SKM-1 (cell line): Measurements from ENCODE around the gene ELP6.

Experiments
- DNase-seq: peaks from one replicate; lab custom pipeline; 2025; ENCODE audit not compliant: unreplicated experiment; lab: John Stamatoyannopoulos, UW

ELP6 gene

GRCh38 chr3:47513125-47513929 is at the start of gene ELP6:
Gene ELP6 (minus strand): TSS chr3:47513712. CDS start chr3:47513590, 122 bp downstream.
- peak; percentile 93 for DNase-seq

DNA sequence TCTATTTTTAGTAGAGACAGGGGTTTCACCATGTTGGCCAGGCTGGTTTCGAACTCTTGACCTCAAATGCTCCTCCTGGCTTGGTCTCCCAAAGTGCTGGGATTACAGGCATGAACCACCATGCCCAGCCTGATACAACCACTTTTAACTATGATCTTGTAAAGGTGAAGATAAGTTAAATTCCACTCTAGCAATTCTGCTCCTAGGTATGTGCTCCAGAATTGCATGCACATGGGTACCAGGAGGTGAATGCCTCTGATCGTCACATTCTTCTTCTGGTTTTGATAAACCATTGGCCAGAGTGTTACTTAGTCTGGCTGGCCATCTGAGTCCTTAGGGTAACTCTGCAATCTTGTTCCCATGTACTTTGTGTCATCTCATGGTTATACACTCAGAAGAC is 42.8 kb upstream of the ELP6 start:
- no peak for DNase-seq

- no peak for DNase-seq
These were observed 40.8 kb upstream of the ELP6 start for GRCh38 chr3:47554335-47554734.

DNA sequence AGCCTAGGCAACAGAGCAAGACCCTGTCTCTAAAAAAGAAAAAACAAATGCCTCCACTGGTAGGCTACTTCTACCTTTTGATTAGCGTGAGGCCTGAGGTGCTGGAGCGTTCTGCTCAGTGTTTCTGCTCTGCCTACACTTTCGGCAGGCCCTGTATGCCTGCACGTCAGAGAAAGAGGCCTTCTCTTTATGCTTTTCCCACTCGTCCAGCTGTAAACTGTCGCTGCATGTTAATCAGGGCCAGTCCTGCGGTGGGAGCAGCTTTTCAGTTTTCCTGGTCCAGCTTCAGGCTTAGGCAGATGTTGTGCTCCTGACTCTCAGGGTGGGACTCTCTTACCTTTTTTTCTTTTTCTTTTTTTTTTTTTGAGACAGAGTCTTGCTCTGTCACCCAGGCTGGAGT is 39.9 kb upstream of the ELP6 start:
- no peak for DNase-seq

- DNase-seq, result no peak
These were observed 29.1 kb upstream of the ELP6 start for GRCh38 chr3:47542471-47543173.

DNA sequence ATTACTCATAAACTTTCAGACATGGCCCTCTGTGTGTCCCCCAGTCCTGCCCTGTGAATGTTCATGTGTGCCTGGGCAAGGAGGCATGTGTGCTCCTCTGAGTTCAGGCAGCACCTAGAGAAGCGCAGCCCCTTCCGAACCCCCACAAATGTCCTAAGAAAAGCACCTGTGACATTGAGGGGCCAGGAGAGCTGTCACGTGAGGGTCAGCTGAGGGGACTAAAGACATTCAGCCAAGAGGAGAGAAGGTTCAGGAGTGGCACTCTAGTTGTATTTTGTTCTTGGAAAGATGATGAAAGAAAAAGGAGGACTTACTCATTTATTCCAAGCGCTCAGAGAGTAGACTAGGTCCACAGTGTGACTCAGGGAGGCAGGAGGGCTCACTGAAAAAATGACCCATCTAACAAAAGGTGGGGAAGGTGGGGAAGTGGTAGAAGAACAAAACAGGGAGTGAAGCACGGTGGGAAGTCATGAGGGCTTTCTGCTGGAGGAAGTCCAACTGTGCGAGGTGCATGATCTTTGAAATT is 28.1 kb upstream of the ELP6 start:
- DNase-seq, result no peak

- DNase-seq, result no peak
These were observed 26.8 kb upstream of the ELP6 start for GRCh38 chr3:47540281-47540680.

- no peak for DNase-seq
These were observed 23.5 kb upstream of the ELP6 start for GRCh38 chr3:47536967-47537366.

DNA sequence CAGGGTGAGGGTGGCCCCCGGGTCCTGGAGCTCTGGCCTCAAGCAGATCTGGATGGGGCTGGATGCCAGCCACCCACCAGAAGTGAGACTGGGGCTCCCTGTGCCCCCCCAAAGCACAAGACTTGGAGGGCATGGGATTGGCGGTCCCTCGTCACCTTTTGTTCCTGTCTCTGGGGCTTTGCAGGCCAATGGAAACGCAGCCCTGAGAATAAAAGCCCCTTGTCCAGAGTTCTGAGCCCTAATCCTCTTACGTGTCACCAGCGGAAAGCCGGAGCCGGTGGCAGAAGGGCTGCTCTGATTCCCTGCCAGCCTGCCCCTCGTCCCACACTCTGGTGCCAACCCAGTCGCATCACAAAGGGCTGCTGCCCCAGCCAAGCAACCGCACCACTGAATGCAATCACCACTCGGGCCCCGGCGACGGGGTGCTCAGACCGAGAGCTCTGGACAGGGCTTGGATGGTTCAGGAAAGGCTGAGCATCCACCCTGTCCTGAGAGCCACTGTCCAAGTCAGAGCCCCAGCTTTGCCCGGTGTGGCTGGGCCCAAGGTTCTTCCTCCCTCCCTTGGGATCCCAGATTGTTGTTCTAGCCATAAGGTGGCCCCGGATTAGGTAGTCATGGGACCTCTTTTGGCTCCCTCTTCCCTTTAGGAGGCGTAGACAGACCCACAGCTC is 22.8 kb upstream of the ELP6 start:
- no peak for DNase-seq

DNA sequence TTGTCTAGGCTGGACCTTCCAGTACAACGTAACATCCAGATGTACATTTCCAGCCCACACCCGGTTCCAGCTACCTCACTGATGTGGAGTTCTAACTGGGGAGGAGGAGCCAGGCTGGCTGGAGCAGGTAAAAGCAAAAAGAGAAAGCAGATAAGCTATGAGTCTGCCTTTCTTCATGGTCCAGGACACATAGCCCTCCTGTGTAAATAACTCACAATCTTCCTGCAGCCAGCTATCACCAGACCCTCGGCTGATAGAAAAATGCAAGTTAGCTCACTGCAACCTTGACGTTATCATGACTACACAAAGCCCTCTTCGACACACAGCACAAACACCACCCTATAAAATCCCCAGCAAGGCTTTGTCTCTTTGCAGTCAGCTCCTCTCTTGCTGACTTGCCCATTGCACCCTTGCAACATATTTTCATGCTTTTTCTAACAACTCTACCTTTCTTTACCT is 20.5 kb upstream of the ELP6 start:
- no peak for DNase-seq

- DNase-seq, result no peak
These were observed 20.0 kb upstream of the ELP6 start for GRCh38 chr3:47533481-47533880.

DNA sequence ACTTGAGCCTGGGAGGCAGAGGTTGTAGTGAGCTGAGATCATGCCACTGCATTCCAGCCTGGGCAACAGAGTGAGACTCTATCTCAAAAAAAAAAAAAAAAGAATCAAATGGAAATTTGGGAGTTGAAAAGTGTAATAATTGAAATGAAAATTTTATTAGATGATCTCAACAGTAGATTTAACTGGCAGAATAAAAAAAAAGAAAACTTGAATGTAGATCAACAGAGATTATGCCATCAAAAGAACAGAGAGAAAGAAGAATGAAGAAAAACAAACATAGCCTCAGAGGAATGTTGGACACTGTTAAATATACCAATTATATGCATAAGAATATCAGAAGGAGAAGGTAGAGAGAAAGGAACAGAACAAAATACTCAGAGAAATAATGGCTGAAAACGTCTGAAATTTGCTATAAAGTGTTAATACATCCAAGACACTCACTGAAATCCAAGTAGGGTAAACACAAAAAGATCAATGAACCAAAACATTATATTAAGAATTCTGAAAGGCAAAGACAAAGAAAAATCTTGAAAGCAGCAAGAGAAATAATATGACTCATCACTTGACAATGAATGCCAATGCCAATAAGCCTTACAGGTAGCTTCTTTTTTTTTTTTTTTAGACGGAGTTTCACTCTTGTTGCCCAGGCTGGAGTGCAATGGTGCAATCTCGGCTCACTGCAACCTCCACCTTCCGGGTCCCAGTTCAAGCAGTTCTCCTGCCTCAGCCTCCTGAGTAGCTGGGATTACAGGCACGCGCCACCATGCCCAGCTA is 14.6 kb upstream of the ELP6 start:
- DNase-seq, result no peak

GRCh38 chr3:47525617-47526016 is 12.1 kb upstream of the ELP6 start:
- DNase-seq, result no peak

GRCh38 chr3:47523310-47524073 is 10.0 kb upstream of the ELP6 start:
- DNase-seq, result no peak

DNA sequence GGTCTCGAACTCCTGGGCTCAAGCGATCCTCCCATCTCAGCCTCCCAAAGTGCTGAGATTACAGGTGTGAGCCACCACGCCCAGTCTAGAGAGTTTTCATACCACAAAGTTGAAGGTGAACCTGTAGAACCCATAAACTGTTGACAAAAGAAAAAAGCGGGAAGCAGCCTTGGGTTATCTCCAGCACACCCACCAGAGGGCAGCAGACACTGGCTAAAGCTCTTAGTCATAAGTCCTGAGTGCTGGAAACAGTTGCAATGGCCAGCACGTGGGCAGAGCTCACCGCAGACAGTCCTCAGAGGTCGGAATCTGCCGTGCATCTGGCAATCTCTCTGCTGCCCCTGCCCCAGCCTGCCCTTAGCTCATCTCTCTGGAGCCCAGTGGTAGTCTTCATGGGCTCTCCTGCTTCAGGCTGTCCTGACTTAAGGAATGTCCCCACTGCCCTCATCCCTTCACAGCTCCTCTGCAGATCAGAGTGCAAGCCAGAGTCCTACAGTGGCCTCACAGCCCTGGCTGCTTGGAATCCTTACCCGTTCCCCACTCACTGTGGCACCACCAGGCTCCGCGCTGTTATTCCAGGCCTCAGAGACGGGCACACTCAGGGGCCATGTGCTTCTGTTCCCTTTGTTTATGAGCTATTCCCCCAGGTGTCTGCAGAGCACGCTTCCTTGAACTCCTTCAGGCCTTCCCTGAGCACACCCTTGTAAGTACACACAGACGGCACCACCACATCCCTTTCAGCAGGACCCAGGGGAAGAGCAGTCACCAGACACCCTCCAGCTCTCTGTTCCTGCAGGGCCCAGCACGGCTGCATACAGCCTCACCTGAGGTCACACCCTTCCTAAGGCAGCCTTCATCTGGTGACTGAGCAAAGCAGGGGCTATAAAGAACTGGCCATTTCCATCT is 8.8 kb upstream of the ELP6 start:
- DNase-seq, result peak; percentile 92

- no peak for DNase-seq
These were observed 7.2 kb upstream of the ELP6 start for GRCh38 chr3:47520756-47521155.

DNA sequence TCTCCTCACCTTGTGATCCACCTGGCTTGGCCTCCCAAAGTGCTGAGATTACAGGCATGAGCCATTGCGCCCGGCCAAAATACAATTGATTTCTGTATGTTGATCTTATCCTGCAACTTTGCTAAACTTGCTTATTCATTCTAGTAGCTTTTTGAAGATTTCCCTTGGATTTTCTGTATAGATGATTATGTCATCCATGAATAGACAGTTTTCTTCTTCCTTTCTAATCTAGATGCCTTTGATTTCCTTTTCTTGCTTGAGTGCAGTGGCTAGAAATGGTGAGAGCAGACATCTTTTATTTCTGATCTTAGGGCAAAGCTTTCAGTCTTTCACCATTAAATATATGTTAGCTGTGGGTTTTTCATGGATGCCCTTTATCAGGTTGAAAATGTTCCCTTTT is 4.4 kb upstream of the ELP6 start:
- no peak for DNase-seq

GRCh38 chr3:47515864-47516319 is 2.4 kb upstream of the ELP6 start:
- DNase-seq, result no peak

DNA sequence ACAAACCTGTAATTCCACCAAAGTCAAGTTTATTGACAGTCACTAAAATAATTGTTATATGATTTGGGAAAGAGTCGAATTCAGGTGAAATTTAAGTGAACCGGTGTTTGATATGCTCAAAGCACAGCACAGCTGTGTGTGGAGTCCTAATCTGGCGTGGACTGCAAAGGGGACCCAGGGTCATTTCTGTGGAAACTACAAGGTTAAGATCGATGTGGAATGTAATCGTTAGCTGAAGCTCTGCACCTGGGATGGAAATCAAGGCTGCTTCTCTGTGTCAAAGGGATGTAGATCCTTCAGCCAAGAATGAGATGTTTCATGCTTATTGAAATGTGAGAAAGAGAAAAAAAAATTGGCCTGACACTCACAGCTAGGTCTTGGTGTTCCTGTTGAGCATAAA is 1.6 kb upstream of the ELP6 start:
- DNase-seq, result no peak
